Inflammatory macrophage treated with lipopolysaccharide for 1 hour (primary cell): ENCODE data around the gene RBM20.

Source experiments
- DNase-seq, 2 donors: peaks; one replicate each; pipeline ENCODE4 v3.0.0-alpha.2; 2020 to 2022

Gene RBM20

DNA sequence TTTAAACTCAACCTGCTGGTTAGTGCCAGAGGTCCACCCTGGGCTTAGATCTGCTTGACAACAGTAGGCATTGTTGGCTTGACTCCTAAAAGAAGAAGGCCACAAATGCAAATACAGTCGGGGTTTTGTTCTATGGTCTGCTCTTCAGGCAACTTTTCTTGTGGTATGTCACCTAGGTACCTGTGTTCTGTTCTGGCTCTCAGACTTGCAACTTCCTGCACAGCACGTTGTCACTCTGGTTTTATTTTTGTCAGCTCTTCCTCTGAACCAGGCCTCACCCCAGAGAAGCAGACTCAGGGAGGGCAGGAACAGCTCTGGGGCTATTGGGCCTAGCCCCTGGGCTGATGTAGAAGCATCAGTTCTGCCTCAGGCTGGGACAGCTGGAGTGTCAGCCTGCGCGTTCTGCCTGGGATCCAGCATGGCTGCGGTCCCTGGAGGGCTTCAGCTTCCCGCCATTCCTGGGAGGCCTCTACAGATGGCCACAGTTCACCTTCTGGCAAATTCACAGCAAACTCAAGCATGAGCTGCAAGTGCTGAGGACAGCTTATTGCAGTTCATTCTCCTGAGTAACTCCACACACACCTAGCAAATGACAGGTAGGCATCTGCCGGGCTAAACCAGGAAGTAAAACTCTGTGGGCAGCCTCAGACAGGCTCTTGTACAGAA lies 216.6 kb downstream of the RBM20 start:
- DNase-seq, result no peak

DNA sequence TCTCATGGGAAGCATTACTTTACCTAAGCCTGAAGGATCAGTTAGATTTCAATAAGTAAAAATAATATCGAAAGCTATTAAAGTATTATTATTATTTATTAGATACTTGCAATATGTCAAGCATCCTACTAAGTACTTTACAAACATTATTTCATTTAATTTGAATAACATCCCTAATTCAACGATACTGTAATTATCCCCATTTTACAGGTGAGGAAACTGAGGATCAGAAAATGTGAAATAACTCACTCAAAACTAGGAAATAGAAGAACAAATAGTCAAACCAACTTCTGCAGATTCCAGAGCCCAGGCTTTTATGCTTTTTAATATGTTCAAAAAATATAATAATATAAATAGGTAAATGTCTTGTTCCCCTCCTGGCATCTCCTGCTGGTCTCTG lies 217.3 kb downstream of the RBM20 start:
- no peak for DNase-seq

DNA sequence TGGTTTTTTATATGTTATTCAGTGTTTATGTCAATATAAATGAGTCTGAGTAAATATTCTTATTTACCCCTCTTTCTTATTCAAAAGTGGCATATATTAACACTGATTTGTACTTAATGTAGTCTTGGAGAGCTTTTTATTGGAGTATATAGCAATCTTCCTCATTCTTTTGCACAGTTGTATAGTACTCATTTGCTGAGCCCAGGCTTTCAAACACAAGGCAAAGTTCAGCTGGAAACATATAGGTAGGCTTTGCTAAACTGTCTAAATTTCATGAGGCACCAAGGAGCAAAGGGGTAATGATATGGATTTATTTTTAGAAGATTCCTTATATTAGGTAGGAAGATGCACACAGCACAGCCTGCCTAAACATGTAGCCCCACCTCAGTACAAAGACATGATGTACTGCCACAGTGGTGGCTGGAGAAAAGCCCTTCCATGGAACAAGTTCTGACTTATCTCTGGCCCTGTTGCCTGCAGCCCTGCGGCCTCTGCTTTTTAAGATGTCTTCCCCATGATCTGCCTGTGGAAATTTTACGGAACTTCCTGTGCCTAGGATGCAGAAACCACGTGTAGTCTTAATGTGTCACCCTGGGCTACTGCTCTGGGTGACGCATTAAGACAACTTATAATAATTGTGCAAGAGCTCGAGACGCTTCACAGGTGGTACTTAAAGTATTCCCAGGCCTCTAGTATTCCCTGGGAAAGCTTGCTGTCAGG lies 218.0 kb downstream of the RBM20 start:
- peak; percentile 84 to 94 for DNase-seq

DNA sequence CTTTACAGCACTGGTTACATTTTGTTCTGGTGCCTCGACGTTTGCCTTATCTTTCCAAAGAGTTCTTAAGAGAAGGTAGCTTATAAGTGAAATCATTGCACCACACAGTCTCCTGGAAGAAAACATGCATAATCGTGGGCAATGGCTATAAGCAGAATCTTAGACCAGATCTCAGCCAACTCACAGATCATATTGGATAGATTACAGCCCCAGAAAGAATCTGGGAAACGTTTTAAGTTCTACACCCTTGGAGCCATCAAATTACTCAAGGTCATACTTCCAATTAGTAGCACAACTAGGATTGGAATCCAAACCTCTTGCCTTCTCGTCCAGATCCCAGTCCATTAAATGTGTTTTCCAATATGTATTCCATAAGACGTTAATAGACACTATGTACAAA lies 218.8 kb downstream of the RBM20 start:
- no peak for DNase-seq

DNA sequence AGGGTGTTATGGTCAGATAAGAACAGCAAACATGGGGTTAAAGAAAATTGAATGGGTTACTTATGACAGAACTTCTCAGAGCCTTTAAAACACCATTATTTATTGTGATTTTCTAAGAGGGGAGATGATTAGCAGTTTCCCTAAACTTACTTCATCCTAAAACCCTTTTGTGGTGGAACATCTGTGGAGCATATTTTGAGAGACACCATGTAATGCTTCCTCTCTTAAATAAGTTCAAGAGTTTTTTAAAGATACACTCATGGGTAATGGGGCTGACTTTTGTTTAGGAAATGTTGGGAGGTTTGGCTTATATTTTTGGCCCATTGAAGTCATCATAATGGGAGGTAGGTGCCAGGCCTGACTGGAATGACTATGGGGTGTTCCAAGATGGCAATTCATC lies 219.2 kb downstream of the RBM20 start:
- no peak for DNase-seq

DNA sequence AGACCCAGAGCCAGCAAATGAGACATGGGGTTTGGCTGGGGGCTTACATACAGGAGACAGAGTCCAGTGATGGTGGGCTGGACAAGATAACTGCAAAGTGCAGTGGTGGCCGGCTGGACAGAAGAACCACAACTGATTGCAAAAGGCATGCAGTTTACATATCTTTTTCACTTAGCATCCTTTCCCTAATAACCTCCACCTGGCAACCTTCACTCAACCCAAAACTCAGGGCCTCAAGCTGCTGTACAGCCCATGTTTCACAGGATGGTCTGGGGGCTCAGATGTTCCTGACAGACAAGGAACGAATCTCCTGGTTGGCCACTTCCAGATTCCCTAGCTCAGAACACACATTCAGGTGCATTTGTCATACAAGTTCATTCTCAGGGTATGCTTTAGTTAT lies 219.8 kb downstream of the RBM20 start:
- no peak for DNase-seq

DNA sequence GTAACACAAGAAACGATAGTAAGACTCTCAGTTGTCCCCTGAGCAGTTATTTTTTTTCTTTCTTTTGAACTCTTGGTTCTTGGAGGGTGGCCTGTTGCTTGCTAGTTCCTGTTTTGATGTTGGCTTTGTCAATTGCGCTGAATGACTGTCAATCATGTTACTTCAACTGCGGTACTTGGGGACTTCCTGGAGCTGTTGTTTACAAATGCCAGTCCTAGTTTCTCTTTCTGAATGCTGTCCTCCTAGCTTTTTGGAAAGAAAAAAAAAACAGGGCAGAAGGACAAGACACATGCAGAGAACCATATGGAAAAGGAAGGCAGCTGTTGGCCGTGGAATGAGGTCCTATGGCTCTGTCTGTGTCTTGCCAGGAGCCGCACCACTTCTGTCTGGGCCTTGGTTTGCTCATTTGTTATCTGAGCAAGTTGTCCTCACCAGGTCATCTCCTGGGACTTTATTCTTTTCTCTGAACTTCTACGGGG lies 220.6 kb downstream of the RBM20 start:
- peak; percentile 78 to 94 for DNase-seq

DNA sequence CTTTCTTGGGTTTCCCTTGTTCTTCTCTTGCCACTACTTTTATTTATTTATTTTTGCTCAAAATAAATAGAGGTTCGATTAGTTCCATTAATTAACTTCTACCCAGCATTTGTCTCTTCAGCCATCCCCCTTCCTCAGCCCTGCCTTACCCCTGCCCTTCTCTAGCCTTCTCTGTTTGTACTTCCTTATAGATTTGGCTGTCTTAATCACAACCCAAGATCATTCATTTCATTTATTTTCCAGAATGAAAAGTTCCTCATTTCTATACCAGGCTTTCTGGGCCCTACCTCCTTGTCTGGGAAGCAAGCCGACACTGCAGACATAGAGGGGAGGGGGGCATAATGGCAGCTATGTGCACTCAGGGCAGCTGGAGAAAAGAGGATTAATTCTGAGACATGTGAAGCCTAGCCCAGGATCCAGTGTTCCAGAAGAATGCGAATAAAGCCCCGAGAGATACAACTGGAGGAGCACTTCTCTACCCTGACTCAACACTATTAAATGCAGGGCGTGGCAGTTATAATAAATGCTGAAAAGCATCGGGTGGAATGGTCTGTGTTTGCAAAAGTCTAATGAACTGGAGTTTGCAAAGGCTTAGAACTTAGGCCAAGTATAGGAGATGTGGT lies 221.2 kb downstream of the RBM20 start:
- DNase-seq, result peak; percentile 29 to 44

DNA sequence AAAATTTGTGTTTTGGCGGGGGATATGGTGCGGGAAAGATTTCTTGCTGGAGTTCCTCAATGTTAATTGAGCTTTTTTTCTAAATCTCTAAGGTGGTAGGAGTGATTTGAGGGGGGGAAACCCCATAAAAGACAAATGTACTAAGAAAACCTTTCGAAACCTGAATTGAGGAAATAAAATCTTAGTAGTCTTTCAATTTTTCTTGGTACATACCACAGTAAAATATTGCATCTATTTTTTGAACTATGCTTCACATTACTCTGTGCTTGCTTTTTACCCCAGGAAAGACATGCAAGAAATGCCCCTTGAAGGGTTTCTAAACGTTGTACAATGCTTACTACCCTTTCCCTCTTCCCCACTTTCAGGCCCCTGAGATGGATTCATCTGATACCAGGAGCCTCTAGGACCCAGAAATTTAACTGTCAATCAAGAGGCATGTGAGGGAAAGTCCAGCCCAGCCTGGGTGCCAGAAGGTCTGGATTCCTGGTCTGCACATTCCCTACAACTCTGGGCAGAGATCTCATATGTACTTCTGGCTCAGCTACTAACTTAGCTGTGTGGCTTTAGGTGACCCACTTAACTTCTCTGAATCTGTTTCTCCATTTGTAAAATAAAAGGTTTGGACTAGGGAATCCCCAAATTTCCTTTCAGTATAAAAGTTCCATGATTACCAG lies 221.8 kb downstream of the RBM20 start:
- DNase-seq, result peak; percentile 49 to 84

DNA sequence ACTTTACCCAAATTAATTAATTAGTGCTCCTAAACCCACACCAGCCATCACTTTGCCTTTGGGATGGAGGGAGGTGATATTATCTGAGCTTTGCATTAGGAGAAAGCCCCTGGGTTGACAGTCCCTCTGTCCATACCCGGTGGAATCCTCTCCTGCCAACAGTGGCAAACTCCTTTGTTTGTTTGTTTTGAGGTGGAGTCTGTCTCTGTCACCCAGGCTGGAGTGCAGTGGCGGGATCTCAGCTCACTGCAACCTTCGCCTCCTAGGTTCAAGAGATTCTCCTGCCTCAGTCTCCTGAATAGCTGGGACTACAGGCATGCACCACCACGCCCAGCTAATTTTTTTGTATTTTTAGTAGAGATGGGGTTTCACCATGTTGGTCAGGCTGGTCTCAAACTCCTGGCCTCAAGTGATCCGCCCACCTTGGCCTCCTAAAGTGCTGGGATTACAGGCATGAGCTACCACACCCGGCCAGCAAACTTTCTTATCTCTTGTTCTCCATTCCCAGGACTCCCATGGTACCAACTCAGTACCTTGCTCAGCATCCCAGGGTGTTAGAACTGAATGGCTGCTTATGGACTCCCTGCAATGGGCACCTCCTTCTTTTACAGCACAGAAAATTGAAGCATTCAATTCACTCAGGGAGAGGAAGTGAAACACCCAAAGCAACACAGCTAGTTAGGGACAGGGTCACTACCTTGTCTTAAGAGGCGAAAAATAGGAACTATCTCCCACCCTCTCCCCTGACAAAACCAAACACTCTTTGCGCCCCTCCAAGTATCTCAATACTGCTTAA lies 223.1 kb downstream of the RBM20 start:
- peak; percentile 51 to 64 for DNase-seq

DNA sequence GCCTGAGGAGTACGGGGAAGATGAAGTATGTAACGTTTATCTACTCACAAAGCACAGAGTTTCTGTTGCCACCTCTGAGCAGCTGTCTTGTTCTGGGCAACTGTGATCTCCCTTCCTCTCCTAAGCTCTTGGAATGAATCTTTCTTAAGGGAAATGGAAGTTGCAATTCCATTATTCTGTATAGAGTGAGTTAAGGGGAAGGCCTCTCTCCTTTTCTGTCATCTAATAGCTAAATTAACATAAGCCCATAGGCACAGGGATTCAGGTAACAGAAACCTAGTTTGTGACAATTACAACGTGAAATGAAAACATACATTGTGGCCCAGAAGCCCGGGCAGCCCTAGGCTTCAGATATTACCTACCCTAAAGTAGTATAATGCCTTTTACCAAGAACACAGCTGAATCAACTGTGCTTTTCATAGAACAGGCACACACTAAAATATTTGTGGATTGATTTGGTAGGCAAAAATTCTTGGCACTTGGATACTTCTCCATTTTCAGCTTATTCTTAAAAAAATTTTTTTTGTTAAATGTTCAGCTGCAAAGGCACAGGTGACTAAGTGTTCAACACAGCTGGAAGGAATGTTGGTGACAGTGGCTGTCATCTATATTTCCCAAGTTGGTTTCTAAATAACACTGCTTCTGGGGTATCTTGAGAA lies 223.8 kb downstream of the RBM20 start:
- no peak for DNase-seq

DNA sequence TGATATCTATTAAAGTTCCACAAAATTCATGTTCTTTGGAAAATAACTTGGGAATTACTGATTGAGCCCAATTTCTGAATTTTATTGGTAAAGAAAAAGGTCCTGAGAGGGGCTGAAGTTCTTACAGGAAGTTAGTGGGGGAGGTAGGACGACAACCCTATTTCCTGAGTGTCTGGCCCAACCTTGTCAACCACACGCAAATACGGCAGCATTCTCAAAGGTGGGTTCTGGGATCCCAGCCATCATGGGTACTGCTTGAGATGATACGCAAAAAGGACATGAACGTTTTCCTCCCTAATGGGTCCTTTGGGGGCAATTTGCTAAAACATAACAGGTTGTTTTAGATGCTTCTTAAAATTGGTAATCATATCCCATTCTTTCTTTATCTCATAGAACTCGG lies 224.8 kb downstream of the RBM20 start:
- DNase-seq, result no peak

DNA sequence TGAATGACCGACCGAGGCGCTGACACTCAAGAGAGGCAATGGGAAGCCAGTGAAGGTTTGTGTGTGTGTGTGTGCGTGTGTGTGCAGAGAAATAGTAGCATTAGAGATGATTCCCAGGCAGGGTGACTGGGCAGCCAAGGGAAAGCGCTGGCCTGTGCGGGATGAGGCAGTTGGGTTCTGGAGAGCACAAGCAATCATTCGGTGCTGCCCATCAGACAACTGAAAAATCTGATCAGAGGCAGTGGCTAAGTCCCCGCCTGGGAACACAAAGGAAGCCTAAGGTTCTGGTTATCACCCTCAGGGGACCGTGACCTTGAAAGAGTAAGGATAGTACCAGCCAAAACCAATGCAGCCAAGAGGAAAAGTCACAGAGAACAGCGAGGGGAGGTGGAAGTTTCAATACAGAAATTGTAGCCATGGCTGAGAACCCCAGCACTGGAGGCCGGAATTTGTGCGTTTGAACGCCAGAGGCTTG lies 226.7 kb downstream of the RBM20 start:
- no peak for DNase-seq

DNA sequence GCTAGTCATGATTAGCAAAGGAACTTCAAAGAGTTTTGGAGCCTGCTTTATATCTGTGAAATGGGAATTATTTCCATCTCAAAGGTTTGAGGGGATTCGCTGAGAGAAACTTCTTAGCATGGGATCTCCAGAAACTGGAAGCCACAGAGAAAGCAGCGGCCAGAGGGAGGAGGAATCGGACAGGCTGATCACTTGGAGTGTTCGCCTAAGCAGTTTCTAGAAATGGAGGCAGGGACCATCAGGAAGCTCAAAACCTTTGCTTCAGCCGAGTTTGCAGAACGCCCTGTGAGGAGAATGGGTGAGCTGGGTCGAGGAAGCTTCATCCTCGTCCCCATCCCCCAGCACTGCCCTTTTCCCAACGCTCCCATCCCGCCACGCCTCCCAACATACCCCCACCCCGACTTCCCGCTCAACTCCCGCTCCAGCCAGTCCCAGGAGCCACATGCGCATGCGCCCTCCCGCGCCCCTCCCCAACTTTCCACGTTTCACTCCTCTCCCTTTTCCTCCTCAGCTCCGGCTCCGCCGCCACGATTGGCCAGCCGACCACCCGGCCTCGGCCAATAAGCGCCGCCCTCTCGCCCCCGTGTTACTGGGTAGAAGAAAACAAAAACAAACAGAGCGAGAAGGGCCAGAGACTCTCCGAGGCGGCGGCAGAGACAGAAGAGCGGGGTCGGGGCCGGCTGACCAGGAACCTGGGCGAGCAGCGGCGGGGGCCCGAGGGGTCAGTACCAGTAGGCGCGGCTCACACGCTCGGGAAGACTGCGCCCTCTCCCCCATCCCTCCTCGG lies 227.4 kb downstream of the RBM20 start, which contains the start of gene PDCD4:
Gene PDCD4, plus strand, starts transcription at position 631 of the 787 bp plus-strand sequence. CDS start 4,100 bp downstream, outside the sequence.
- peak; percentile 95 to 96 for DNase-seq

DNA sequence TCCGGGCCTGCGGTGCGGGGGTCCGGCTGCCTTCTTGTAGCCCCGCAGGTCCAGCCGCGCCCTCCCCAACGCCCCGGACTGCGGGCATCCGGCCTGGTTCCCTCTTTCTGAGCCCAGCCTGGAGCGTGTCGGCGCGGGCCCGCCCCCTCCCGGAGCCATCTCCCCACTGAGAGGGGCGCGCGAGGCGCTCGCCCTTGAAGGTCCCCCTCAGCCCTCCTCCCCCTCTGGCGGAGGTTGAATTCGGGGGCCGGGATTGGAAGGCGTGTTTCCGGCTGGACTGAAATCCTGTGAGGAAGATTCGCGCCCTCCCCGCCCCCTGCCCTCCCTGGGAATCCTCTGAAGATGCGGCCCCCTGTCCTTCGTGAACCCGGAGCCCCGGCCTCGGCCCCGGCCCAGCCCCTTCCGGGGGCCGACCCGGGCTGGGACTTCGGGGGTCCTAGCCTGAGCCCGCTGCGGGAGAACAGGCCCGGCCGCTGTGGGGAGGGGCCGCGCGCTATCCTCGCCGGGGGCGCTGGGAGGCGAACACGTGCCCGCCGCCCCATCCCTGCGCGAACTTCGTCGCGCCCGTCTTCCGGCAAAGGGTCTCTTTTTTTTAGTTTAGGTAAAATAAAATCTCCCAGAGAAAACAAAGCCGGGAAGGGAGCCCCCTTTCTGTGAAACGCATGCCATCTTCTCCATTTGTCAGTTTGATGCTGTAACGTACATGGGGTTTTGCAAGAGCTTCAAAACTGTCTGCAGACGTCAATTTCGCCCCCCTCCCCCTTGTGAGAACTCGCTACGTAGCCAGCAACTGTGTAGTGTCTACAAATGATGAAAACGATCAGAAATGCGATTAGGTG lies 228.2 kb downstream of the RBM20 start:
- peak; percentile 79 to 83 for DNase-seq

DNA sequence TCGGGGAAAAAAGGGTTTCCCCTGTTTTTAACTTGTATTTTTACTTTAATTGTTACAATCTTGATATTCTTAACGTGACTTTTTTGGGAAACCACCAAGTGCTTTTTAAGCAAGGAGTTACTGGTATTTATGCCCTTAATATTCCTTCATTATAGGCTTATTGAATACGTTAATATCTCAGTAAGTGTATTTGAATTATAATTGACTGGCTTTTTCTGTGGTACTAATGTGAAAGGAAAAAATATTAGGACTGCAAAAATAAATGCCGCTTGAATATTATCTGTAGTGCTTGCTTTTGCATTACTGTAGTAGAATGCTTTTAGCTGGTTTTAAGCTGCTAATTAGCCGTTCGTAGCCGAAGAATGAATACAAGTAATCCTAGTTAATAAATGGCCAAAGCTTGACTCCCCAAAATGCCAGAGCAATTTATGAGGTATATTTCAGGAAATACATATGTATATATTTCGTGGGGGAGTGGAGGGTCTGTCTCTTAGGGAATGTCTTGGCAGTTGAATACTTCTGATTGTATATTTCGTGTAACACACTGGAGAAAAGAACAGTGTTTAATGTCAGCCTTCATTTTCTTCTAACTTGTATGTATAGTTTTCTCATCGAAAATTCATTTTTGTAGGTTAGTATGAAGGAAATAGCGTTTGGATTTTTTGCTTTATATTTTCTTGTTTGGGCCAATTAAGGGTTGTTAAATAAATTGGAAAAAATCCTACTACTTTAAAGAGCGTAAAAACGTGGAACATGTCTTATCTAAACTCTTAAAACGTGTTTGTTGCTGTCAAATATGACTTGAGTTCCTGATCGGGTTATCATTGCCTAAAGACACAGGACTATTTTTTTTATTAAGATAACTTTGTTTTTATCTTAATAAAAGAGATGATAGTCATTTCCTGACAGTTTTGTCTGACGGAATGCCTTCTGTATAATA lies 229.1 kb downstream of the RBM20 start:
- no peak for DNase-seq

DNA sequence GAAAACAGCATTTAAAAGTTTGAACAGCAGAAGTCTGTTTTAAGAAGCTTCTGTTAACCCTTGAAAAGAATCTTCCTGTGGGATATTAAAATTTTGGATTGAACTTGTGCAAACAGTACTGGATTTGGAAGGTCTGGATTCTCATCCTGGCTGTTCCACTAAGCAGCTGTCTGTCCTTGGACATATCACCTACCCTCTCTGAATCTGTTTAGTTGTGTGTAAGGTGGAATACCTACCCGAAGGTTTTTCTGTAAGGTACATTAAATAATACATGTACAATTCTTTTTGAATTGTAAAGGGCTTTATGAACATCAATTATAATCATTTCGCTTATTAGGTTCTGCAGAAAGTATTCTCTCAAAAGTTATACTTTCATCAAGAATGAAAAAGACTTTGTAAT lies 229.8 kb downstream of the RBM20 start:
- no peak for DNase-seq

DNA sequence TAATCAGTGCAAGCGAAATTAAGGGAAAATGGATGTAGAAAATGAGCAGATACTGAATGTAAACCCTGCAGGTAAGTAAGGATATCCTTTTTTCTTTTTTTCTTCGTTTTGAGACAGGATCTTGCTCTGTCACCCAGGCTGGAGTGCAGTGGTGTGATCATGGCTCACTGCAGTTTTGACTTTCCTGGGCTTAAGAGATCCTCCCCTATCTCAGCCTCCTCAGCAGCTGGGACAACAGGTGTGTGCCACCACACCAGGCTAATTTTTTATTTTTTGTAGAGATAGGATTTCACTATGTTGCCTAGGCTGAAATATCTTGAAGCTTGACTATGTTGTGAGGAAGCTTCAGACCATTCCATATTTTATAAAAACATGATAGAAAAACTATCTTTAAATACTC lies 231.9 kb downstream of the RBM20 start:
- DNase-seq, result no peak

DNA sequence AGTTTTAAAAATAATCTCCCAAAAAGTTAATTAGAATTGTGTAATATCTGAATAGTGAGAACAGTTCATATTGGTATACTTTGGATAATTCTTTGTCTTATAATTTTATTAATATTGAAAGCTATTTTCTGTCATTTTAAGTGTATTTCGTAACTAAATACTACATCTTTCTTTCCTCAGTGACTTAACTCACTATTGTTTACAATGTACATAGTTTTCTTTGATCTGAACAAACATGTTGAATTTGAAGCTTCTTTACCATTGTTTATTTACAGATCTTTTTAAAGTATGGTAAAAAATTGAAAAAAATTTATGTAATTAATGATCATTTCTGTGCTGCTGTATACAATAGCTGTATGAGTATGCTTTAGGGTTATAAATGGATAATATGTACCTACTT lies 232.7 kb downstream of the RBM20 start:
- no peak for DNase-seq
